ENCODE data around the gene MARK1.

MARK1 gene

GRCh38 chr1:220690140-220691052 lies 162.5 kb downstream of the MARK1 start, which contains the start of gene C1orf115 (continued):
- TF ChIP-seq PRDM10 (tag by site-specific recombination; IDR thresholded peaks at IDR 0.05) (0 out of 2 replicates have a peak, but pooled peaks have one; percentile 28), KLF9 (tag by site-specific recombination; IDR thresholded peaks at IDR 0.05; ENCODE audit: low read depth) (peak; percentile 66), ZNF391 (tag by site-specific recombination; IDR thresholded peaks at IDR 0.05; ENCODE audit: borderline replicate concordance, low read depth) (no peak), ZNF76 (tag by site-specific recombination; IDR thresholded peaks at IDR 0.05; ENCODE audit: borderline replicate concordance, low read depth) (peak; percentile 50; the same call in 1 of the 2 replicates), ZNF843 (tag by site-specific recombination; IDR thresholded peaks at IDR 0.05) (0 out of 2 replicates have a peak, but pooled peaks have one; percentile 19), ZNF677 (tag by site-specific recombination; IDR thresholded peaks at IDR 0.05) (0 out of 2 replicates have a peak, but pooled peaks have one; percentile 22), ZNF24 (tag by site-specific recombination; IDR thresholded peaks at IDR 0.05) (no peak), YY1 (tag by site-specific recombination; IDR thresholded peaks at IDR 0.05) (peak; percentile 68), CTCF (tag by site-specific recombination; IDR thresholded peaks at IDR 0.05) (peak; percentile 98), ZFP3 (tag by site-specific recombination; IDR thresholded peaks at IDR 0.05; ENCODE audit: low read depth) (no peak), OSR2 (tag by site-specific recombination; IDR thresholded peaks at IDR 0.05) (peak; percentile 12; the same call in 1 of the 2 replicates), TSHZ1 (tag by site-specific recombination; IDR thresholded peaks at IDR 0.05; ENCODE audit: borderline replicate concordance) (no peak), ZNF449 (tag by site-specific recombination; IDR thresholded peaks at IDR 0.05) (peak; percentile 47; the same call in 1 of the 2 replicates), ZNF501 (tag by site-specific recombination; IDR thresholded peaks at IDR 0.05) (peak; percentile 87; the same call in 1 of the 2 replicates), ZNF514 (tag by site-specific recombination; IDR thresholded peaks at IDR 0.05) (no peak), ZNF398 (tag by site-specific recombination; IDR thresholded peaks at IDR 0.05) (peak; percentile 33; the same call in 1 of the 2 replicates), ZNF660 (tag by site-specific recombination; IDR thresholded peaks at IDR 0.05) (peak; percentile 97), ZNF324 (tag by site-specific recombination; IDR thresholded peaks at IDR 0.05) (0 out of 2 replicates have a peak, but pooled peaks have one; percentile 28), ZNF530 (tag by site-specific recombination; IDR thresholded peaks at IDR 0.05; ENCODE audit: low read depth) (no peak), REST (tag by site-specific recombination; IDR thresholded peaks at IDR 0.05) (no peak)

All from HEK293 (cell line).